T-helper 2 cell (primary cell): ENCODE results near the gene KRTAP29-1.
"Not testable (repeated sequence)": the region's sequence is repeated elsewhere in the genome, so short reads cannot be mapped to it uniquely, and the experiment has no call there.

Experiments
- DNase-seq, 5 experiments: peaks; one replicate each; pipeline versions ENCODE4 v3.0.0 to v3.0.0-alpha.2; 2012 to 2022
- total RNA-seq, 2 donors: gene quantifications; one replicate each; lab custom pipeline; 2026; lab: John Stamatoyannopoulos, UW

Gene KRTAP29-1
- total RNA-seq = 0 to 0.13 reads per million in 2 donors

DNA sequence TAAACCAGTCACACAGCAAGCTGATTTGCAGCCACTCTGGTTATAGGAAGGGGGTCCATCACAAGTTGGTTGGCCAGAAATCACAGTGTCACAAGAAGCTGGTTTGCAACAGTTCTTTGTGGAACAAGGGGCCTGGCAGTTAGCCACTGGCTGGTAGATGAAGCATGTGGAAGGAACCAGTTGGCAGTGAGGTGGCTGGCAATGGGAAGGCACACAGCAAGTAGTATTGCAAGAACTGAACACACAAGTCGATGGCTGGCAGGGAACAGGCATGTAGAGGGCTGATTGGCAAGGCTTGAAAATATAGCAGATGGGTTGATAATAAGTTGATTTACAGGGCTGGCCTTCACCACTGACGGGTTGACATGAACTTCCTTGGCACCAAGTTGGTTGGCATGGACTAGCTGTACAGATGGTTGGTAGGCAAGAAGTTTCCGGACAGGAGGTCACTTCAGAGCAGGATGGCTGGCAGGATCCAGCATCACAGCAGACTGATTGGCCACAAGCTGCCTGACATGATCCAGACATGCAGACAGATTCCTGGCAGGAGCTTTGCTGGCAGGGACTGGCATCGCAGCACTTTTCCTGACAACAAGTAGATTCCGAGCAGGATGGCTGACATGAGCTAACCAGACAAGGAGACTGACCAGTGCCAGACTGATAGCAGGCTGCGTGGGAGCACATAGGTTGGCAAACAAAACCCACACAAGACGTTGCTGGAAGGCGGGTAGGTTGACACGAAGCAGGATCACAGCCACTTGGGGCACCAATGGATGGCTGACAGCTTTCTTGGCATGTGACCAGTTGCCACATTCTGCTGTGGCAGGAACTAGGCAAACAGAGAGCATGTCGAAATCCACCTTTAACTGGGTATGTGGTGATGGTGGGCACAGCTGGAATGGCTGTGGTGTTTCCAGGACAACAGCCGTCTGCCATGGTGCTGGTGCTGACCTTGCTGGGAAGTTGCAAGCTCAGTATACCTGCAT is at the start of gene KRTAP29-1:
Gene KRTAP29-1, minus strand, starts transcription at position 936 of the 986 bp plus-strand sequence. Its CDS starts 0 bp downstream, at position 936.
- no peak for DNase-seq

DNA sequence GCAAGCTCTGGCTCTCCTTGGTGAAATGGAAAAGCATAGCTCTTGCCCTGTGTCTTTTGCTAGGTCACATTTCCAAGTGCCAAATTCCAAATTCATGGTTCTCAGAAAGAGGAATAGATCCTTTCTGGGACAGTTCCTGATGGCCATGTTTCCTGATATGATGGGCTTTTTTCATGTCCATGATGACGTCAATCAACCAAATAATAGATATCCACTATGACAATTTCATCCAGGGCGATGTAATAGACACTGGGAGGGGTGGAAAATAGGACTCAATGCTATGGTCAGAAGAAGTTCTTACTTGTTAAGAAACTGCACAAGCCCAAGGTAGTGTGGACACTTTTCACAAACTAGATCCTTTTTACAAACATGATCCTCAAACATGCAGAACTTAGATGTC is 48.5 kb upstream of the KRTAP29-1 start:
- no peak for DNase-seq

DNA sequence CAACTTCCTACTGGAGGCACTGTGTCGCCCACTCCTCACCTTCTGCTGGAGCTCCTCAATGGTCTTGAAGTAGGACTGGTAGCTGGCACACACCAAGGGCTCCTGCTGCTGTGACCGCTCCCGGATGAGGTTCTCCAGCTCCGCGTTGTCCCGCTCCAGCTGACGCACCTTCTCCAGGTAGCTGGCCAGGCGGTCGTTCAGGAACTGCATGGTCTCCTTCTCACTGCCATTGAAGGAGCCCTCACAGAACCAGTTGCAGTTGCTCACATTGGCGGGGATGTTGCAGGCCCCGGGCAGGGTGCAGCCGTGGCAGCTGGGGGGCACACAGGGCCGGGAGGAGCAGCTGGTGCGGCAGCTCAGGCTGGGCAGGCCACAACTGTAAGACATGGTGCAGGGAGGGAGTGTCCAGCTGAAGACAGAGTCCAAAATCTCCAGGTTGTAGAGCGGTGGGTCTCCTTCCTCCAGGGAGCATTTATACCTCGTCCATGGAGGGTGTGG is 47.8 kb upstream of the KRTAP29-1 start, which contains the start of gene KRT33A:
Gene KRT33A, minus strand, starts transcription at position 448 of the 498 bp plus-strand sequence. Its CDS starts 61 bp downstream, at position 387.
- not testable (repeated sequence) for DNase-seq

DNA sequence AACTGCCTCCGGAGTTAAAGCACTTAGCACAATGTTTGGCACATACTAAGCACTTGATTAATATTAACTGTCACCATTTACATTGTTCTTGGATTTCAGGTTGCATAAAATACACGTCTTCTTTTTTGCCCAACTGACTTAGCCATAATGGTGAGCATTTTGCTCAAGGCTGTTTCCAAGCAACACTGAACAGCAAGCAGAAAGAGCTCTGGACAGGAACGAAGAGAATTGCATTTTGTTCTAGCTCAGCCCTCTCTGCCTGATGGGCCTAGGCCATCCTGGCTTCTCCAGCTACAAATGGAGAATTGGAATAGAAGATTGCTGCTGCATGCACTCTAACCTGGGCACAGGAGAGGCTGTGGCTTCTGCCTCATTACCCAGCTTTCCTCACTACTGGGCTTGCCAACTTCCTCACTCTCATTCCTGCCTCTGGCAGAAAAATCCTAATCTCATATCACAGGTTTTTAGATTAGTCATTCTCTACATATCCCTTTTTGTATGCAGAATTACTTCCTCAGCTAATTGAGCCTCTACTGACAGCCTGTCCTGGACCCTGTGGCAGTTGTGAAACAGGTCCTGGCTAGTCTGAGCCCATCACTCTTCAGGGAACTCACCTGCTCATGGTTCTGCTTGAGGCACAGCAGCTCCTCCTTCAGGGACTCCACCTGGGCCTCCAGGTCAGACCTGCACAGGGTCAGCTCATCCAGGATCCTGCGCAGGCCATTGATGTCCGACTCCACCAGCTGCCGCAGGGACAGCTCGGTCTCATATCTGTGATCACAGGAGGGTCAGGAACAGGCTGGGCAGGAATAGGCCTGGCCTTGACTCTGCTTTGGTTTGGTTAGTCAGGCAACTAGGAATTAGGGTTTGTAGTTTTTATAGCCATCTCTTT is 45.5 kb upstream of the KRTAP29-1 start:
- DNase-seq = no peak

DNA sequence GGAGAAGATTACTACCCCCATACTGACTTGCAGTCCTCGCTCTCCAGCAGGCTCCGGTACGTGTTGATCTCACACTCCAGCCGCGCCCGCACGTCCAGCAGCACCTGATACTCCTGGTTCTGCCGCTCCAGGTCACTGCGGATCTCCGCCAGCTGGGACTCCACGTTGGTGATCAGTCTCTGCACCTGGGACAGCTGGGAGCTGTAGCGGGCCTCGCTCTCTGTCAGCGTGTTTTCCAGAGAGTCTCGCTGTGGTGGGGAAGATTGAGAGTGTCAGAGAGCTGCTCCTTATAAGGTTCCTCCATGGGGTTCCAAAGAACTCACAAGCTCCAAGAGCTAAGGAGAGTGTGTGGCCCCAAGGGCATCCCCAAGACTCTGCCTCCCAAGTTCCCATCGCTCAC is 43.8 kb upstream of the KRTAP29-1 start:
- DNase-seq = not testable (repeated sequence)

DNA sequence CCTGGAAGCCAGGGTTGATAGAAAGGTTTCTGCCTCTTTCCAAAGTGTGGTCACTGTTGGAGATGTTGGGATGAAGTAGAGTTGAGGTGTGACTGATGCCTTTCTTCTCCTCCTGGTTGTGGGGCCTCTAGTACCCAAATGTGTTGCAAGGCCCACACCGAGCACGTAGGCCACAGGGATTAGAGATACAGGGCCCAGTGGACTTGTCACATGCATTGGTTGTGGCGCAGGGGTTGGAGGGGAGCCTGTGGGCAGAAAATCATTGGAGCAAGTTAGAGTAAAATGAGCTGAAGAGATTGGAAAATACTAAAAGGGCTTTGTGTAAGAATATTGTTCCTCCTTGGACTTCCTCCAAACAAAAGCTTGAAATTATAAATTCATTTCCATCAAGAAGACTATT is 43.3 kb upstream of the KRTAP29-1 start:
- DNase-seq = no peak

DNA sequence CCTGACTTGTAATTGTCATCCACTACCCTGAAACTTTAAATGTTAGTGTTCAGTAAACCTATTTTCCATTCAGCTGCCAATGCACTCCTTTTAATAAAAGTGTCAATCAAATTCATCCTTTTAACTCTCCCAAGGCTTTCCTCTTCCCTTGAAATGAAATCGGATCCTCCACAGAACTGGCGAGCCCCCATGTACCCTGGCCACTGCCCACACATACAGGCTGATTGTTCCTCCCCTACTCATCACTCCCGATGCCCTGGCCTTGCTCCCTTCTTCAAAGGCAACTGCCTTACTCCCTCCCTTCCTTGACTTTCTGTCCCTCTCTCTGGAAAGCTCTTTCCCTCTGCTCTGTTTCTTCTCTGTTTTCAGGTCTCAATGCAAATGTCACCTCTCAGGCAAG is 40.4 kb upstream of the KRTAP29-1 start:
- no peak for DNase-seq

- peak in 3 of 5 experiments; percentile 41 to 93 (median 81) for DNase-seq
These were observed 38.5 kb upstream of the KRTAP29-1 start for GRCh38 chr17:41340934-41341861.

DNA sequence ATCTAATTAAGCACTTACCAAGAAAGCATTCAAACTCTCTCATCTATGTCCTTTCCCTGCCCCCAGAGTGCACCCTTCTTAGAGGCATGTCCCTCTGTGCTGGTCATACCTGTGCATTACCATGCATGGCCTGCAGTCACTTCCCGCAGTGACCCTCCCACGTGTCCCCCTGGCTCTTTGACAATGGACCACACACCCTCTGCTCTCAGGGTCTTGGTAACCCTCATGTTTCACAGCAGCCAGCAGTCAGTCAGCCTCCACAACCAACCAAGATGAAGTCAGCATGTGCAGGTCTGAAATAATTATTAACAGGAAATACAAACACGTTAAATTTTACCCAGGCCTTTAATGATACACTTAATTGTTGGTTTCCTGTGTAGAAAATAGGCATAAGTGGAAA is 37.8 kb upstream of the KRTAP29-1 start:
- DNase-seq = no peak

- no peak for DNase-seq
These were observed 37.0 kb upstream of the KRTAP29-1 start for GRCh38 chr17:41339571-41340172.

GRCh38 chr17:41338961-41339485 is 36.4 kb upstream of the KRTAP29-1 start:
- peak in 2 of 5 experiments; percentile 85 to 87 for DNase-seq

- DNase-seq = no peak
These were observed 33.1 kb upstream of the KRTAP29-1 start for GRCh38 chr17:41335747-41336146.

DNA sequence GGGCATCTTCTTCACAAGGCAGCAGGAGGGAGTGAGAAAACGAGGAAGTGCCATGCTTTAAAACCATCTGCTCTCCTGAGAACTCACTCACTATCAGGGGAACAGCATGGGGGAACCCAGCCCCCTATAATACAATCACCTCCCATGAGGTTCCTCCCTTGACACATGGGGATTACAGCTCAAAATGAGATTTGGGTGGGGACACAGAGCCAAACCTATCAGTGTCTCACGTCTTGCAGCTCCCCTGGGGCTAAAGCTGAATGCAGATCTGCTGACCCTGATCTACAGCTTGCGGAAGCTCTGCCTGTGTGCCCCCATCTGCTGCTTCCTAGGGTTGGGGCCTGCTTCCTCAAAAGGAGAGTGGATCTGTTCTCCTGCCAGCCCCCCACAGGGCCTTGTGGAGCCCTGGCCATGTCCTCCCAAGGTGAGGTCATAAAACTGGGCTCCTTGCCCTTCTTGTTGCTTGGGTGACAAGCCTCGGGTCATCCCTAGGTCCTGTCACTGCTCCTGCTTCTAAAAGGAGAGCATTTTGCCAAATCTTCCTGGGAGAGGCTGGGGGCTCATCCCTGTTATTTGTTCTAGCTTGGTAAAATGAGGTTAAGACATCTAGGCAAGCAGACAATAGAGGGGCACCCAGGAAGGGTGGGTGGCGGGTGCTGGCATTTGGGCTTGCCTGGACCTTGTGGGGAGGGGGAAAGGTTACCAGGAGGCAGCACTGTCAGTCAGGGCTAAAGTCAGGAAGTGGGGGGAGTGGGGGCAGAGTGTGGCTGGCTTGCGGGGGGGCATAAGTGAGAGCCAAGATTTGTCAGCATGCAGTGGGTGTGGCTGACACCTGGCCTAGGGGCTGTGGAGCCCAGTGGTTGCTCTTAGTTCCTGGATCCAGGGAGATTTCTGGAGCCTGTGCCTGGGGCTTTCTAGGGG is 32.0 kb upstream of the KRTAP29-1 start:
- DNase-seq = peak in 1 of 5 experiments; percentile 45

GRCh38 chr17:41333836-41334235 is 31.2 kb upstream of the KRTAP29-1 start:
- DNase-seq = no peak

DNA sequence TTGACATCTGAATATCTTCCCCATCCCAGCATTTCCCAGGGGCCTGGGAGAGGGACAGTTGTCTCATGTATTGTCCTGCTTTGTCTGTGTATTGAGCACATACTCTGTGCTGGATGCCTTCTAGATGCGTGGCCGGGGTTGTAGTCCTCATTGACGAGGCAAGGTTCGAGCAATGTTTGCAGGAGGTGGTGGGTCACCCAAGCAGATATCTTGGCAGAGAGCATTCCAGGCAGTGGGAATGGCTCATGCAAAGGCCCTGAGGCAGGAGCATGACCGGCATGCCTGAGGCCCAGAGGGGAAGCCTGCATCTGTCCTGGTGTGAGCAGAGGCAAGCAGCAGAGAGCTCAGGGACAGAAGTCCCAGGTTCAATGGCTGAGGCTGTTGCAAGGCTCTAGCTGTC is 30.4 kb upstream of the KRTAP29-1 start:
- no peak for DNase-seq

DNA sequence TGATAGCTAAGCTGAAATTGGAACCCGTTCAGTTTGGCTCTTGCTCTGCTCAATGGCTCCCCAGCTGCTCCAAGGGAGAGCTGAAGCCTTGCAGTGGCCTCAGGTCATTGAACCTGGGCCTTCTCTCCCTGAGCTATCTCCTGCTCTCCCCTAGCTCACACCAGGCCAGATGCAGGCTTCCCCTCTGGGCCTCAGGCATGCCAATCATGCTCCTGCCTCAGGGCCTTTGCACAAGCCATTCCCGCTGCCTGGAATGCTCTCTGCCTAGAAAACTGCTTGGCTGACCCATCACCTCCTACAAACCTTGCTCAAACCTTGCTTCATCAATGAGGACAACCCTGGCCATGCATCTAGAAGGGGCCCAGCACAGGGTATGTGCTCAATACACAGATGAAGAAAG is 29.6 kb upstream of the KRTAP29-1 start:
- no peak for DNase-seq

GRCh38 chr17:41331606-41332005 is 29.0 kb upstream of the KRTAP29-1 start:
- no peak for DNase-seq

DNA sequence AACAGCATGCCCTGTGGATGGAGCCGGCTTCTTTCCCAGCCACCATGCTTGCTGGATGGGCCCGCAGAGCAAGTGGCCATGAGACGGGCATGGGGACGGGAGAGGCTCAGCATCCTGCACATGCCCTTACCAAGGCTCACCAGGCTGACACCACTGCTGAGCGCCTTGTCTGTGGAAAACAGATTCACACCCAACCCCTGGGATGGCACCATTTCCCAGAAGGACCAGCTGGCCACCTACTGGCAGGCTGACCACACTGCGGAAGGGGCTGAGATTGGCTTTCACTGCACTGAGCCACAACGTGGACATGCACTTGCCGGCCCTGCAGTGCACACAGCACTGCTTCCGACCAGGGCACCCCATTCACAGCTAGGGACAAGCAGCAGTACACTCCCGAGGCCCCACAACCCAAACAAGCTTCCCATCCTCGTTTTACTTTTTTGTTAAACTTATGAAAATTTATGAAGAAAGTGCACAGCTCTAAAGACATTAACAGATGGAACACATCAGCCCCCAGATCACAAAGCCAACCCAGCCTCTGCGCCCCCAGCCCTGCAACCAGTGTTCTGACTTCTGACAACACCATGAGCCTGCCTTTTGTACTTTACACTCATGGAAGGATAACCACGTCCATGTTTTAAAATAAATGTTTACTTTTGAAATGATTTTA is 26.8 kb upstream of the KRTAP29-1 start:
- DNase-seq = peak in 1 of 5 experiments; percentile 30

- no peak for DNase-seq
These were observed 25.6 kb upstream of the KRTAP29-1 start for GRCh38 chr17:41328207-41328606.
